ENCODE results near the gene NFKBIL1. TPM values are rescaled to one million over a fixed set of nuclear protein-coding genes. Genes with fewer than 3 reads are reported as not detected.

Gene NFKBIL1
- total RNA-seq, 4 donors from 2014 or later = 7.8 to 25.2 (median 16.7) TPM

DNA sequence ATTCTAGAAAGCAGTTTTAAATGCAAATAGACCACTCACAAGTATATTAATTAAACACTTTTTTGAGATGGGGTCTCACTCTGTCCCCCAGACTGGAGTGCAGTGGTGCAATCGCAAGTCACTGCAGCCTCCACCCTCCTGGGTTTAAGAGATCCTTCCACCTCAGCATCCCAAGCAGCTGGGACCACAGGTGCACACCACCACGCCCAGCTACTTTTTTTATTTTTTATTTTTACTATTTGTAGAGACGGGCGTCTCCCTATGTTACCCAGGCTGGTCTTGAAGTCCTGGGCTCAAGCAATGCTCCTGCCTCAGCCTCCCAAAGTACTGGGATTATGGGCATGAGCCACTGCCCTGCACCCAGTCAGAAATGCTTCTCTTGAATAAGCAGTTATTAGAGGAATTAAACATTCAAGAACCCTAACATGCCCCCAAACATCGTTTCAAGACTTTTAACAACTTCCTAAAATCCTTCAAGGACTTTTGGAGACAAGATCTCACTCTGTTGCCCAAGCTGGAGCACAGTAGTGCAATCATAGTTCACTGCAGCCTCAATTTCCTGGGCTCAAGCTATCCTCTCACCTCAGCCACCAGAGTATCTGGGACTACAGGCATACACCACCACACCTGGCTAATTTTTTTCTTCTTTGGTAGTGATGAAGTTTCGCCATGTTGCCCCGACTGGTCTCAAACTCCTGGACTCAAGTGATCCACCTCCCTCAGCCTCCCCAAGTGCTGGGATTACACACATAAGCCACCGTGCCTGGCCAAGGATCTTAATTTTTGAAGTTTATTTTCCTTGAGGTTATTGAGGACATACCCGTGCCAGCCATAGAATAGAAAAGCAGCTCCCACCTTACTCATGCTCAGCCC is 15.4 kb upstream of the NFKBIL1 start:
- 61 to 68% methylated on average over 9 of the region's 9 CpGs for WGBS, 2 donors
- H3K27me3 ChIP-seq = no peaks in the 10 kb centered on the region
- intact Hi-C loops (cut with DNase I) = no loop called here
- no peak overlapping the region for H3K4me3 ChIP-seq
- peaks cover 0 to 12% (median under 1%) of the 10 kb centered on the region in 3 donors for H3K4me1 ChIP-seq
- no peak for DNase-seq
- H3K27ac ChIP-seq = no peak overlapping the region
- no peaks in the 10 kb centered on the region for H3K9me3 ChIP-seq
- TF ChIP-seq POLR2A (IDR thresholded peaks at IDR 0.05) = no peak
- TF ChIP-seq, protein P1, sequence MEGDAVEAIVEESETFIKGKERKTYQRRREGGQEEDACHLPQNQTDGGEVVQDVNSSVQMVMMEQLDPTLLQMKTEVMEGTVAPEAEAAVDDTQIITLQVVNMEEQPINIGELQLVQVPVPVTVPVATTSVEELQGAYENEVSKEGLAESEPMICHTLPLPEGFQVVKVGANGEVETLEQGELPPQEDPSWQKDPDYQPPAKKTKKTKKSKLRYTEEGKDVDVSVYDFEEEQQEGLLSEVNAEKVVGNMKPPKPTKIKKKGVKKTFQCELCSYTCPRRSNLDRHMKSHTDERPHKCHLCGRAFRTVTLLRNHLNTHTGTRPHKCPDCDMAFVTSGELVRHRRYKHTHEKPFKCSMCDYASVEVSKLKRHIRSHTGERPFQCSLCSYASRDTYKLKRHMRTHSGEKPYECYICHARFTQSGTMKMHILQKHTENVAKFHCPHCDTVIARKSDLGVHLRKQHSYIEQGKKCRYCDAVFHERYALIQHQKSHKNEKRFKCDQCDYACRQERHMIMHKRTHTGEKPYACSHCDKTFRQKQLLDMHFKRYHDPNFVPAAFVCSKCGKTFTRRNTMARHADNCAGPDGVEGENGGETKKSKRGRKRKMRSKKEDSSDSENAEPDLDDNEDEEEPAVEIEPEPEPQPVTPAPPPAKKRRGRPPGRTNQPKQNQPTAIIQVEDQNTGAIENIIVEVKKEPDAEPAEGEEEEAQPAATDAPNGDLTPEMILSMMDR (IDR thresholded peaks at IDR 0.05) = no peak
- H3K36me3 ChIP-seq = peaks cover 34 to 82% (median 69%) of the 10 kb centered on the region in 3 donors

DNA sequence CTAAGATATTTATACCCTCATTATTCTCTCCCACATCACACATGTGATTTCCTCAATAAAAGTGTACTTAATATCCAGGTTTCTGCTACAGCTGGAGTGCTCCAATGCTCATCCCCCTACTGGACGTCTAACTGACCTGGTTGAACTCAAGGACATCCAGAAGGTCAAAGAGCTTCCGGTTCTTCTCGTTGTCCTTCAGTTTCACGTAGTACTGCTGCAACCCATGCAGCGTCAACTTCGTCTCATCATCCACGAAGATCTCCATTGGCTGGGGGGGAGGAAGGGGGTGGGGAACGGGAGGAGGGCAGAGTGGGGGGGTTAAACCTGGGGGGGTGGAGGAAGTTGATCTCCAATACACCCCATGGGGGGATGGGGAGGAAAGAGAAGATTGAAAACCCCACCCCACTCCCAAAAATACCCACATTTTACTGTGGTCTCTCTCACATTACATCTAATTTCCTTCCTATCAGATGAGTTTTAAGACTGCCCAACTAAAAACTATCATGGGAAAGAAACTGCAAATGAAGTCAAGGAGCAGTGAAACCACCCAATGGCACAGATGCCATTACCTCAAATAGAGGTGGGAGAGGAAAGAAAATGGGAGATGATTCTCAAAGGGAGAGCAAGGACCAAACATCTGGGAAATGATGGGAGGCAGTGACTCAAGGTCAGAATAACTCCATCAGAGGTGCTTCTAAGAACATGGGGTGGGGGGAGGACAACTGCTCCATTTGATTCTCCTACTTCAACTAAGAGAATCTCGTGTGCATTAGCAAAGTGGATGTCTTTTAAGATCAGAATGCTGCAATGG is 14.6 kb upstream of the NFKBIL1 start:
- intact Hi-C loops (cut with DNase I) = no loop called here
- TF ChIP-seq, protein P1 (IDR thresholded peaks at IDR 0.05) = no peak
- no peak for TF ChIP-seq POLR2A (IDR thresholded peaks at IDR 0.05)
- WGBS, 2 donors = 54 to 65% methylated on average over 7 of the region's 9 CpGs
- no peak overlapping the region for H3K4me3 ChIP-seq
- H3K27ac ChIP-seq = no peak overlapping the region
- H3K27me3 ChIP-seq = no peaks in the 10 kb centered on the region
- H3K36me3 ChIP-seq = peaks cover 40 to 90% (median 77%) of the 10 kb centered on the region in 3 donors
- DNase-seq = no peak
- peaks cover 0 to 18% (median 6%) of the 10 kb centered on the region in 3 donors for H3K4me1 ChIP-seq
- H3K9me3 ChIP-seq = no peaks in the 10 kb centered on the region

DNA sequence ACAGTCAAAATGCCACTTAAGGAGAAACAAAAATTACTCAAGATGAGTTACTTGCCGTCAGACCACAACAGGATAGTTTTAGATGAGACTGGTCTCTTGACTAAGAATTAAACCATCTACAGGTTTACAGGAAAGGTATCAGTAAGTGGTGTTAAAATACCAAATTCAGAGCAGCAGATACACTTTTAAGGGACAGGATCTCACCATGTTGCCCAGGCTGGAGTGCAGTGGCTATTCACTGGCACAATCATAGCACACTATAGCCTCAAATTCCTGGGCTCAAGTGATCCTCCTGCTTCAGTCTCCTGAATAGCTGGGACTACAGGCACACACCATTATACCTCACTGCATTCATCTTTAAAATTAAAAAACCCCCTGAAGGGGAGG is 14.0 kb upstream of the NFKBIL1 start:
- DNase-seq = no peak
- TF ChIP-seq POLR2A (IDR thresholded peaks at IDR 0.05) = no peak
- TF ChIP-seq, protein P1 (IDR thresholded peaks at IDR 0.05) = no peak
- intact Hi-C loops (cut with DNase I) = no loop called here
- Histone ChIP-seq H3K36me3 (peaks cover 46 to 96% (median 83%) of the 10 kb centered on the region in 3 donors), H3K4me1 (peaks cover under 1 to 24% (median 8%) of the 10 kb centered on the region in 3 donors), H3K4me3 (no peak overlapping the region), H3K27me3 (no peaks in the 10 kb centered on the region), H3K27ac (no peak overlapping the region), H3K9me3 (no peaks in the 10 kb centered on the region)
- WGBS, 2 donors = 82 to 84% methylated on average over 1 of the region's 1 CpG

DNA sequence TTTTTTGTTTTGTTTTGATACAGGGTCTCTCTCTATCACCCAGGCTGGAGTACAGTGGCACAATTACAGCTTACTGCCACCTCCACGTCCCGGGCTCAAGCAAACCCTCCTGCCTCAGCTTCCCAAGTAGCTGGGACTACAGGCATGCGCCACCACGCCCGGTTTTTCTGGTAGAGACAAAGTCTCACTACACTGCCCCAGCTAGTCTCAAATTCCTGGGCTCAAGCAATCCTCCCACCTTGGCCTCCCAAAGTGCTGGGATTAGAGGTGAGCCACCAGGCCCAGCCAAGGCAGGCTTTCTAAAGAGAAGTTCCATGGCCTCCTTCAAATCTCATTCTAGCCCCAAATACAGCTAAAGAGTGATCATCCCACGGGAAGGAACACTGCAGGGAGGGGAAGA is 13.4 kb upstream of the NFKBIL1 start:
- Histone ChIP-seq H3K27me3 (no peaks in the 10 kb centered on the region), H3K4me3 (no peak overlapping the region), H3K27ac (no peak overlapping the region), H3K4me1 (peaks cover 6 to 30% (median 14%) of the 10 kb centered on the region in 3 donors), H3K9me3 (no peaks in the 10 kb centered on the region), H3K36me3 (peaks cover 51 to 100% (median 84%) of the 10 kb centered on the region in 3 donors)
- 85 to 90% methylated on average over 6 of the region's 6 CpGs for WGBS, 2 donors
- DNase-seq = no peak
- TF ChIP-seq, protein P1 (IDR thresholded peaks at IDR 0.05) = no peak
- no peak for TF ChIP-seq POLR2A (IDR thresholded peaks at IDR 0.05)
- intact Hi-C loops (cut with DNase I) = no loop called here
